Prostate gland (tissue), 2 donors: ENCODE results near the gene TAT. TPM values are rescaled to one million over a fixed set of nuclear protein-coding genes. Genes with fewer than 3 reads are reported as not detected.
"Not testable (repeated sequence)": the region's sequence is repeated elsewhere in the genome, so short reads cannot be mapped to it uniquely, and the experiment has no call there.

Experiments used
- DNase-seq: peaks from one replicate; pipeline ENCODE4 v3.0.0-alpha.2; 2019; ENCODE audit warnings: low spot score
- H3K27ac ChIP-seq, 2 donors: fragments of 200-600 bp; sonication (generic); 2 replicates each; pipeline ENCODE4 v1.5.1; 2017 to 2019
- H3K27me3 ChIP-seq: fragments of 200-600 bp; sonication (generic); replicated peaks from 2 replicates; pipeline ENCODE4 v1.5.1; 2019; ENCODE audit not compliant: insufficient read depth
- H3K36me3 ChIP-seq, 2 donors: fragments of 200-600 bp; sonication (generic); 1 replicate in 1 of 2; 2 replicates in 1 of 2; pipeline versions ENCODE4 v1.5.1 to v1.8.1; 2017 to 2019
- H3K4me1 ChIP-seq: fragments of 200-600 bp; sonication (generic); replicated peaks from 2 replicates; pipeline ENCODE4 v1.5.1; 2019
- H3K4me3 ChIP-seq, 2 donors: fragments of 200-600 bp; sonication (generic); 2 replicates each; pipeline ENCODE4 v1.5.1; 2017 to 2019
- H3K9me3 ChIP-seq: fragments of 200-600 bp; sonication (generic); 2 replicates; pipeline ENCODE4 v1.5.1; 2017
- CTCF ChIP-seq, 4 experiments: fragments of 200-600 bp in 2 of 4; fragments of 450-650 bp in 2 of 4; sonication (generic) in 2 of 4; IDR thresholded peaks; 1 replicate in 3 of 4; 2 replicates in 1 of 4; pipeline ENCODE4 v1.5.1; 2016 to 2019; ENCODE audit warnings: antibody characterized with exemption in 4 of 4, mild to moderate bottlenecking in 2 of 4, moderate library complexity in 2 of 4
- POLR2A ChIP-seq: fragments of 450-650 bp; IDR thresholded peaks from one replicate; pipeline ENCODE4 v1.6.1; 2016; ENCODE audit warnings: antibody characterized with exemption, mild to moderate bottlenecking
- POLR2AphosphoS5 ChIP-seq: sonication (generic); formaldehyde crosslinking; IDR thresholded peaks from one replicate; pipeline ENCODE4 v1.6.1; 2017; ENCODE audit warnings: antibody characterized with exemption
- WGBS: methylation state at CpG from one replicate; pipeline ENCODE4 v1.1.5; 2018; 5-methylcytosine and 5-hydroxymethylcytosine counted together
- intact Hi-C: fragments of 100-400 bp; cut with DNase I; formaldehyde crosslinking; loops from one replicate; pipeline ENCODE4 v1.14.2; 2022
- total RNA-seq, 2 donors: library from RNA; depleted of rRNA; stranded (reverse); fragments of >200 nt; gene quantifications; one replicate each; pipeline ENCODE4 v1.1.0, GENCODE V29; 2016

The TAT gene
- total RNA-seq, 2 donors from 2014 or later: 0.17 TPM; not detected in 1

GRCh38 chr16:71593048-71593999 is 16.4 kb upstream of the TAT start:
- TF ChIP-seq CTCF (IDR thresholded peaks at IDR 0.05): no peak
- no peak for TF ChIP-seq POLR2AphosphoS5
- no peak for TF ChIP-seq POLR2A
- H3K9me3 ChIP-seq: no peaks in the 10 kb centered on the region

GRCh38 chr16:71591917-71592316 is 15.0 kb upstream of the TAT start:
- no peak for TF ChIP-seq POLR2A
- no peak for TF ChIP-seq POLR2AphosphoS5
- TF ChIP-seq CTCF (IDR thresholded peaks at IDR 0.05): no peak
- Histone ChIP-seq H3K4me3 (no peak overlapping the region), H3K36me3 (no peaks in the 10 kb centered on the region), H3K27ac (no peak overlapping the region), H3K27me3 (no peaks in the 10 kb centered on the region), H3K4me1 (no peaks in the 10 kb centered on the region), H3K9me3 (no peaks in the 10 kb centered on the region)
- no peak for DNase-seq
- WGBS: 86% methylated on average over 3 of the region's 3 CpGs
- intact Hi-C loops: no loop called here

More at GRCh38 chr16:71593048-71593999, 16.4 kb upstream of the TAT start:
- no peak for DNase-seq
- intact Hi-C loops: no loop called here
- Histone ChIP-seq H3K27ac (no peak overlapping the region), H3K27me3 (no peaks in the 10 kb centered on the region), H3K36me3 (no peaks in the 10 kb centered on the region), H3K4me1 (no peaks in the 10 kb centered on the region), H3K4me3 (no peak overlapping the region)
- 67% methylated on average over 3 of the region's 3 CpGs for WGBS

GRCh38 chr16:71590584-71590983 is 13.7 kb upstream of the TAT start:
- 88% methylated on average over 4 of the region's 4 CpGs for WGBS
- no peaks in the 10 kb centered on the region for H3K36me3 ChIP-seq
- DNase-seq: no peak
- TF ChIP-seq CTCF (IDR thresholded peaks at IDR 0.05): no peak
- TF ChIP-seq POLR2A: no peak
- H3K27me3 ChIP-seq: no peaks in the 10 kb centered on the region
- intact Hi-C loops: no loop called here
- no peaks in the 10 kb centered on the region for H3K9me3 ChIP-seq
- H3K4me1 ChIP-seq: no peaks in the 10 kb centered on the region
- no peak overlapping the region for H3K27ac ChIP-seq
- no peak overlapping the region for H3K4me3 ChIP-seq

- intact Hi-C loops, H3K4me1 ChIP-seq, DNase-seq, H3K9me3 ChIP-seq, H3K27ac ChIP-seq, H3K27me3 ChIP-seq, H3K36me3 ChIP-seq, H3K4me3 ChIP-seq: not testable (repeated sequence)
- 93% methylated on average over 2 of the region's 2 CpGs for WGBS
These were observed 13.2 kb upstream of the TAT start for GRCh38 chr16:71590071-71590470.

- intact Hi-C loops, H3K4me1 ChIP-seq, DNase-seq, H3K9me3 ChIP-seq, H3K27me3 ChIP-seq, H3K36me3 ChIP-seq, H3K27ac ChIP-seq, H3K4me3 ChIP-seq: not testable (repeated sequence)
- 92% methylated on average over 30 of the region's 30 CpGs for WGBS
These were observed 12.4 kb upstream of the TAT start for GRCh38 chr16:71589334-71589733.

GRCh38 chr16:71585318-71585703 is 8.4 kb upstream of the TAT start:
- Histone ChIP-seq H3K36me3 (no peaks in the 10 kb centered on the region), H3K9me3 (no peaks in the 10 kb centered on the region), H3K4me3 (no peak overlapping the region), H3K4me1 (no peaks in the 10 kb centered on the region), H3K27me3 (no peaks in the 10 kb centered on the region), H3K27ac (peak overlapping the region in 1 of 2 donors; percentile 50)
- 33% methylated on average over 4 of the region's 4 CpGs for WGBS
- intact Hi-C loops: no loop called here
- DNase-seq: no peak
- TF ChIP-seq POLR2AphosphoS5 (peak; percentile 54), CTCF (IDR thresholded peaks at IDR 0.05) (no peak)
